ENCODE results near the gene CCDC177.

Gene CCDC177

GRCh38 chr14:69540654-69541335 is 33.9 kb downstream of the CCDC177 start (continued):
- no peak for TF ChIP-seq ZNF654 (tag by site-specific recombination; IDR thresholded peaks at IDR 0.05; ENCODE audit: low read depth)

DNA sequence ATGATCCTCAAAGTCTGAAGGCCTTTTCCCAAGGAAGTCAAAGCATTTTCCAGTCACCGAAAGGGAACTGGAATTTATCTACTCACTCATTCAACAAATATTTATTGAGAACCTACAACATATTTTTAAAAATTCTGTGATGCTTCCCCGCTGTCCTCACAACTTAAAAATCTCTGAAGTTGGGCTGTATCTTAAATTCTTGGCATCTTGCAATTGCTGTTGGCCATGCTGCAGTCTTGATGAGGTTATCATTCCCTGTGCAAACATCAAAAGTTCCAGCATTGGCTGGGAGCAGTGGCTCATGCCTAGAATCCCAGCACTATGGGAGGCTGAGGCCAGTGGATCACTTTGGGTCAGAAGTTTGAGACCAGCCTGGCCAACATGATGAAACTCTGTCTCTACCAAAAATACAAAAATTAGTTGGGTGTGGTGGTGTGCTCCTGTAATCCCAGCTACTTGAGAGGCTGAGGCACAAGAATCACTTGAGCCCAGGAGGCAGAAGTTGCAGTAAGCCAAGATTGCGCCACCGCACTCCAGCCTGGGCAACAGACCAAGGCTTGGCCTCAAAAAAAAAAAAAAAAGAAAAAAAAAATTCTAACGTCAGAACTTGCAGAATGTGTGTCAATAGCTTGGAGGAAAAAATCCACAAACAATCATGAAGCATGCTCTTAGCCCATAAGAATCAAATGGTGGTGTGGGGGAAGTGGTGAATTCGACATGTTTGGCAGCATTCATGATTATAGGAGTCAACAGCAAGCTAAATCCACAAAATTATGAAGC is 34.9 kb downstream of the CCDC177 start:
- POLR2A ChIA-PET = no interaction called here
- H3K4me1 ChIP-seq (ENCODE audit: control insufficient read depth, insufficient read depth, low read length) = no peaks in the 10 kb centered on the region

More for the DNA sequence above, 34.9 kb downstream of the CCDC177 start:
- CTCF ChIA-PET = interaction anchor here (2.7 kb wide), 1 partner anchor 8 kb away, joined by 19 read pairs; no protein-coding TSS in a partner anchor
- Histone ChIP-seq H3K27ac (ENCODE audit: extremely low read depth, low read depth, low read length) (no peak overlapping the region), H3K36me3 (ENCODE audit: control insufficient read depth in 2 of 2, insufficient read depth in 1 of 2, low read length in 2 of 2) (no peaks in the 10 kb centered on the region), H3K4me3 (ENCODE audit: low read depth, low read length) (no peak overlapping the region), H3K9me3 (ENCODE audit: control insufficient read depth, insufficient read depth, low read depth, low read length) (no peaks in the 10 kb centered on the region)
- TF ChIP-seq, protein P1, sequence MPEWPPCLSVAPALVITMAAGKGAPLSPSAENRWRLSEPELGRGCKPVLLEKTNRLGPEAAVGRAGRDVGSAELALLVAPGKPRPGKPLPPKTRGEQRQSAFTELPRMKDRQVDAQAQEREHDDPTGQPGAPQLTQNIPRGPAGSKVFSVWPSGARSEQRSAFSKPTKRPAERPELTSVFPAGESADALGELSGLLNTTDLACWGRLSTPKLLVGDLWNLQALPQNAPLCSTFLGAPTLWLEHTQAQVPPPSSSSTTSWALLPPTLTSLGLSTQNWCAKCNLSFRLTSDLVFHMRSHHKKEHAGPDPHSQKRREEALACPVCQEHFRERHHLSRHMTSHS (tag by site-specific recombination; IDR thresholded peaks at IDR 0.05) = no peak
- TF ChIP-seq, protein P2, sequence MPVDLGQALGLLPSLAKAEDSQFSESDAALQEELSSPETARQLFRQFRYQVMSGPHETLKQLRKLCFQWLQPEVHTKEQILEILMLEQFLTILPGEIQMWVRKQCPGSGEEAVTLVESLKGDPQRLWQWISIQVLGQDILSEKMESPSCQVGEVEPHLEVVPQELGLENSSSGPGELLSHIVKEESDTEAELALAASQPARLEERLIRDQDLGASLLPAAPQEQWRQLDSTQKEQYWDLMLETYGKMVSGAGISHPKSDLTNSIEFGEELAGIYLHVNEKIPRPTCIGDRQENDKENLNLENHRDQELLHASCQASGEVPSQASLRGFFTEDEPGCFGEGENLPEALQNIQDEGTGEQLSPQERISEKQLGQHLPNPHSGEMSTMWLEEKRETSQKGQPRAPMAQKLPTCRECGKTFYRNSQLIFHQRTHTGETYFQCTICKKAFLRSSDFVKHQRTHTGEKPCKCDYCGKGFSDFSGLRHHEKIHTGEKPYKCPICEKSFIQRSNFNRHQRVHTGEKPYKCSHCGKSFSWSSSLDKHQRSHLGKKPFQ (tag by site-specific recombination; IDR thresholded peaks at IDR 0.05) = no peak
- no peak for TF ChIP-seq GLIS2 (tag by site-specific recombination; IDR thresholded peaks at IDR 0.05)
- TF ChIP-seq ZEB2 (tag by site-specific recombination; IDR thresholded peaks at IDR 0.05) = no peak
- TF ChIP-seq PATZ1 (tag by site-specific recombination; IDR thresholded peaks at IDR 0.05) = no peak
- TF ChIP-seq, protein P3, sequence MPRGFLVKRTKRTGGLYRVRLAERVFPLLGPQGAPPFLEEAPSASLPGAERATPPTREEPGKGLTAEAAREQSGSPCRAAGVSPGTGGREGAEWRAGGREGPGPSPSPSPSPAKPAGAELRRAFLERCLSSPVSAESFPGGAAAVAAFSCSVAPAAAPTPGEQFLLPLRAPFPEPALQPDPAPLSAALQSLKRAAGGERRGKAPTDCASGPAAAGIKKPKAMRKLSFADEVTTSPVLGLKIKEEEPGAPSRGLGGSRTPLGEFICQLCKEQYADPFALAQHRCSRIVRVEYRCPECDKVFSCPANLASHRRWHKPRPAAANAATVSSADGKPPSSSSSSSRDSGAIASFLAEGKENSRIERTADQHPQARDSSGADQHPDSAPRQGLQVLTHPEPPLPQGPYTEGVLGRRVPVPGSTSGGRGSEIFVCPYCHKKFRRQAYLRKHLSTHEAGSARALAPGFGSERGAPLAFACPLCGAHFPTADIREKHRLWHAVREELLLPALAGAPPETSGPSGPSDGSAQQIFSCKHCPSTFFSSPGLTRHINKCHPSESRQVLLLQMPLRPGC (tag by site-specific recombination; IDR thresholded peaks at IDR 0.05) = no peak
- TF ChIP-seq ZNF571 (tag by site-specific recombination; IDR thresholded peaks at IDR 0.05) = no peak
- TF ChIP-seq ZNF777 (tag by site-specific recombination; IDR thresholded peaks at IDR 0.05; ENCODE audit: borderline replicate concordance) = no peak
- no peak for TF ChIP-seq ZSCAN16 (tag by site-specific recombination; IDR thresholded peaks at IDR 0.05)
- no peak for TF ChIP-seq ZNF704 (tag by site-specific recombination; IDR thresholded peaks at IDR 0.05)
- no peak for TF ChIP-seq ZNF221 (tag by site-specific recombination; IDR thresholded peaks at IDR 0.05; ENCODE audit: borderline replicate concordance)
- TF ChIP-seq ZNF10 (tag by site-specific recombination; IDR thresholded peaks at IDR 0.05) = no peak
- TF ChIP-seq GFI1B (tag by site-specific recombination; IDR thresholded peaks at IDR 0.05) = no peak
- TF ChIP-seq ZNF514 (tag by site-specific recombination; IDR thresholded peaks at IDR 0.05) = no peak
- TF ChIP-seq ZNF549 (tag by site-specific recombination; IDR thresholded peaks at IDR 0.05) = no peak
- TF ChIP-seq ZNF585B (tag by site-specific recombination; IDR thresholded peaks at IDR 0.05) = no peak
- TF ChIP-seq, protein P4, sequence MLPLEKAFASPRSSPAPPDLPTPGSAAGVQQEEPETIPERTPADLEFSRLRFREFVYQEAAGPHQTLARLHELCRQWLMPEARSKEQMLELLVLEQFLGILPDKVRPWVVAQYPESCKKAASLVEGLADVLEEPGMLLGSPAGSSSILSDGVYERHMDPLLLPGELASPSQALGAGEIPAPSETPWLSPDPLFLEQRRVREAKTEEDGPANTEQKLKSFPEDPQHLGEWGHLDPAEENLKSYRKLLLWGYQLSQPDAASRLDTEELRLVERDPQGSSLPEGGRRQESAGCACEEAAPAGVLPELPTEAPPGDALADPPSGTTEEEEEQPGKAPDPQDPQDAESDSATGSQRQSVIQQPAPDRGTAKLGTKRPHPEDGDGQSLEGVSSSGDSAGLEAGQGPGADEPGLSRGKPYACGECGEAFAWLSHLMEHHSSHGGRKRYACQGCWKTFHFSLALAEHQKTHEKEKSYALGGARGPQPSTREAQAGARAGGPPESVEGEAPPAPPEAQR (tag by site-specific recombination; IDR thresholded peaks at IDR 0.05) = no peak
- no peak for TF ChIP-seq EGR2 (tag by site-specific recombination; IDR thresholded peaks at IDR 0.05; ENCODE audit: low read depth)
- TF ChIP-seq ZNF692 (tag by site-specific recombination; IDR thresholded peaks at IDR 0.05) = no peak
- no peak for TF ChIP-seq ZNF23 (tag by site-specific recombination; IDR thresholded peaks at IDR 0.05; ENCODE audit: borderline replicate concordance)

Data from HEK293 (cell line).